Thyroid gland (tissue), 4 donors: ENCODE data around the gene JMJD1C. TPM values are rescaled to one million over a fixed set of nuclear protein-coding genes. Genes with fewer than 3 reads are reported as not detected.
A peak's percentile ranks its signal among the peaks of the same experiment; 100 is the strongest.

Experiments used
- DNase-seq, 2 donors: peaks; one replicate each; pipeline ENCODE4 v3.0.0-alpha.2; 2019
- H3K27ac ChIP-seq, 3 donors: fragments of 200-600 bp; sonication (generic); 1 replicate in 2 of 3; 2 replicates in 1 of 3; pipeline ENCODE4 v1.5.1; 2016 to 2019; ENCODE audit warnings: mild to moderate bottlenecking in 1 of 3, moderate library complexity in 1 of 3
- H3K27me3 ChIP-seq: fragments of 200-600 bp; sonication (generic); one replicate; pipeline ENCODE4 v1.5.1; 2019
- H3K36me3 ChIP-seq, 2 donors: fragments of 200-600 bp; sonication (generic); one replicate each; pipeline ENCODE4 v1.5.1; 2016 to 2019
- H3K4me1 ChIP-seq, 2 donors: fragments of 200-600 bp; sonication (generic); one replicate each; pipeline ENCODE4 v1.5.1; 2017 to 2019
- H3K4me3 ChIP-seq, 3 donors: fragments of 200-600 bp; sonication (generic); replicated peaks in 1 of 3; 1 replicate in 2 of 3; 2 replicates in 1 of 3; pipeline ENCODE4 v1.5.1; 2016; ENCODE audit warnings: mild to moderate bottlenecking in 1 of 3
- H3K9me3 ChIP-seq: fragments of 200-600 bp; sonication (generic); one replicate; pipeline ENCODE4 v1.5.1; 2017
- POLR2A ChIP-seq, 2 donors: fragments of 450-650 bp; IDR thresholded peaks; one replicate each; pipeline ENCODE4 v1.6.1; 2017; ENCODE audit warnings: antibody characterized with exemption in 2 of 2, mild to moderate bottlenecking in 2 of 2, moderate library complexity in 1 of 2
- WGBS, 2 donors: methylation state at CpG; one replicate each; pipeline ENCODE4 v1.1.5; 2017; 5-methylcytosine and 5-hydroxymethylcytosine counted together
- intact Hi-C: fragments of 100-400 bp; cut with DNase I; formaldehyde crosslinking; loops from one replicate; pipeline ENCODE4 v1.15.1; 2023
- total RNA-seq, 4 donors: library from RNA; depleted of rRNA; stranded (reverse); fragments of >200 nt; gene quantifications; one replicate each; pipeline ENCODE4 v1.2.3, GENCODE V29; 2016
- TF ChIP-seq, protein P1 (sequence below), 6 experiments: fragments of 200-600 bp in 3 of 6; fragments of 450-650 bp in 3 of 6; sonication (generic) in 3 of 6; IDR thresholded peaks; one replicate each; pipeline ENCODE4 v1.5.1; 2016 to 2019; ENCODE audit warnings: antibody characterized with exemption in 6 of 6, mild to moderate bottlenecking in 2 of 6, inconsistent platforms in 1 of 6, moderate library complexity in 1 of 6

Gene JMJD1C
- total RNA-seq, 4 donors from 2014 or later: 120 to 168 (median 136) TPM

DNA sequence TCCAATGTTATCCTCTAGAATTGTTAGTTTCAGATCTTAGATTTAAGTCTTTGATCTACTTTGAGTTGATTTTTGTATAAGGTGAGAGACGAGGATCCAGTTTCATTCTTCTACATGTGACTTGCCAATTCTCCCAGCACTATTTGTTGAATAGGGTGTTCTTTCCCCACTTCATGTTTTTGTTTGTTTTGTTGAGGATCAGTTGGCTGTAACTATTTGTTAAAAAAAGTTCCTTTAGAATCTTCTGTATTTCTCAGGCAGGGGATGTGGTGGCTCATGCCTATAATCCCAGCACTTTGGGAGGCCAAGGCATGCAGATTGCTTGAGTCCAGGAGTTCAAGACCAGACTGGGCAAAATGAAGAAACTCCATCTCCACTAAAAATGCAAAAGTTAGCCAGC is 151.8 kb downstream of the JMJD1C start:
- TF ChIP-seq, protein P1, sequence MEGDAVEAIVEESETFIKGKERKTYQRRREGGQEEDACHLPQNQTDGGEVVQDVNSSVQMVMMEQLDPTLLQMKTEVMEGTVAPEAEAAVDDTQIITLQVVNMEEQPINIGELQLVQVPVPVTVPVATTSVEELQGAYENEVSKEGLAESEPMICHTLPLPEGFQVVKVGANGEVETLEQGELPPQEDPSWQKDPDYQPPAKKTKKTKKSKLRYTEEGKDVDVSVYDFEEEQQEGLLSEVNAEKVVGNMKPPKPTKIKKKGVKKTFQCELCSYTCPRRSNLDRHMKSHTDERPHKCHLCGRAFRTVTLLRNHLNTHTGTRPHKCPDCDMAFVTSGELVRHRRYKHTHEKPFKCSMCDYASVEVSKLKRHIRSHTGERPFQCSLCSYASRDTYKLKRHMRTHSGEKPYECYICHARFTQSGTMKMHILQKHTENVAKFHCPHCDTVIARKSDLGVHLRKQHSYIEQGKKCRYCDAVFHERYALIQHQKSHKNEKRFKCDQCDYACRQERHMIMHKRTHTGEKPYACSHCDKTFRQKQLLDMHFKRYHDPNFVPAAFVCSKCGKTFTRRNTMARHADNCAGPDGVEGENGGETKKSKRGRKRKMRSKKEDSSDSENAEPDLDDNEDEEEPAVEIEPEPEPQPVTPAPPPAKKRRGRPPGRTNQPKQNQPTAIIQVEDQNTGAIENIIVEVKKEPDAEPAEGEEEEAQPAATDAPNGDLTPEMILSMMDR (IDR thresholded peaks at IDR 0.05): no peak
- TF ChIP-seq POLR2A (IDR thresholded peaks at IDR 0.05): no peak
- Histone ChIP-seq H3K4me3 (no peak overlapping the region), H3K27ac (no peak overlapping the region), H3K9me3 (no peaks in the 10 kb centered on the region), H3K27me3 (no peaks in the 10 kb centered on the region), H3K36me3 (no peaks in the 10 kb centered on the region), H3K4me1 (peaks cover 5 to 10% of the 10 kb centered on the region in 2 donors)
- intact Hi-C loops: no loop called here
- DNase-seq: no peak
- 32 to 33% methylated on average over 1 of the region's 1 CpG for WGBS, 2 donors

DNA sequence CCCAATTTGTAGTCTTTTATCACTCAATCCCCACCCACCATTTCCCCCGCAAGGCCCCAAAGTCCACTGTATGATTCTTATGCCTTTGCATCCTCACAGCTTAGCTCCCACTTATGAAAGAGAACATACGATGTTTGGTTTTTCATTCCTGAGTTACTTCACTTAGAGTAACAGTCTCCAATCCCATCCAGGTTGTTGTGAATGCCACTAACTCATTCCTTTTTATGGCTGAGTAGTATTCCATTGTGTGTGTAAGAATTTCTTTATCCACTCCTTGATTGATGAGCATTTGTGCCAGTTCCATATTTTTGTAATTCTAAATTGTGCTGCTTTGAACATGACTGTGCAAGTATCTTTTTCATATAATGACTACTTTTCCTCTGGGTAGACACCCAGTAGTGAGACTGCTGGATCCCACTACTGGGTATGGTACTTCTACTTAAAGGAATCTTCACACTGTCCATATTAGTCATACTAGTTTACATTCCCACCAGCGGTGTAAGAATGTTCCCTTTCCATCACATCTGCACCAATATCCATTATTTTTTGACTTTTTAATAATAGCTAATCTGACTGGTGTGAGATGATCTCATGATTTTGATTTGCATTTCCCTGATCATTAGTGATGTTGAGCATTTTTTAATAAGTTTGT is 152.6 kb downstream of the JMJD1C start:
- TF ChIP-seq POLR2A (IDR thresholded peaks at IDR 0.05): no peak
- TF ChIP-seq, protein P1 (IDR thresholded peaks at IDR 0.05): no peak
- intact Hi-C loops: no loop called here
- Histone ChIP-seq H3K4me3 (no peak overlapping the region), H3K27me3 (no peaks in the 10 kb centered on the region), H3K36me3 (no peaks in the 10 kb centered on the region), H3K27ac (no peak overlapping the region), H3K9me3 (no peaks in the 10 kb centered on the region), H3K4me1 (peaks cover 8 to 18% of the 10 kb centered on the region in 2 donors)
- 95 to 96% methylated on average over 3 of the region's 3 CpGs for WGBS, 2 donors
- no peak for DNase-seq

DNA sequence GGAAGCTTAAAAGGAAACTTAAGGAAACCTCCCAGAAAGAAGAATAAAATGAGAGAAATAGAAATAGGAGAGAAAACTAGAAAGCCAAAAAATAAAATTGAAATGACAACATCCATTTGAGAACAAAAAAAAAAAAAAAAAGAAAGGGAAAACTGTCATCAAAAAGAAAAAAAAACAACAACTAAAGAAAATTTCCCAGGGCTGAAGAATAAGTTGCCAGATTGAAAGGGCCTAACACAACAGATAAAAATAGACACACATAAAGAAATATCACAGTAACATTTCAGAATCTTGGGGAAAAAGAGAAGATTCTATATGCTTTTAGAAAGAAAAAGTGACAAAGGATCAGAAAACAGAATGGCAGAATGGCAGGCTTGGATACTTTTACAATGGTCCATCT is 157.1 kb downstream of the JMJD1C start:
- no peak overlapping the region for H3K4me3 ChIP-seq
- H3K27me3 ChIP-seq: no peaks in the 10 kb centered on the region
- H3K27ac ChIP-seq: peak overlapping the region in 1 of 3 donors; percentile 30
- H3K9me3 ChIP-seq: no peaks in the 10 kb centered on the region
- peaks cover 8 to 13% of the 10 kb centered on the region in 2 donors for H3K4me1 ChIP-seq
- no peak for DNase-seq
- intact Hi-C loops: no loop called here
- TF ChIP-seq, protein P1 (IDR thresholded peaks at IDR 0.05): no peak
- no peak for TF ChIP-seq POLR2A (IDR thresholded peaks at IDR 0.05)
- H3K36me3 ChIP-seq: no peaks in the 10 kb centered on the region

DNA sequence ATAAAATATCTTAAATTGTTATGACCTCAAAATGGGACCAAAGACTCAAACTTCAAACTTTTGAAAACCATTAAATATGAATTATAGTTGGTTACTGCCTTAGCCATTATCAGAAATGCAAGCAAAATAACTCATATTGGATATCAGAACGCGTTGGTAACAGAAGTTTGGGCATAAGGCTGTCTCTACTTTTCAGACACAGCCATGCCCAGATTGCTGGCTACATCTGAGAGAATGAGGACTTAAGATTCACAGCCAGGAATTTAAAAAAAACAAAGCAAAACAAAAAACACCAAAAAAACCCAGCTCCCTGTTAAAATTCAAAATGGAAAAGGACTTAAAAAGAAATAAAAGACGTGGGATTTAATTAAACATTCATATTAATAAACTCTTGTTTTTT is 161.6 kb downstream of the JMJD1C start:
- DNase-seq: no peak
- intact Hi-C loops: no loop called here
- Histone ChIP-seq H3K4me1 (peaks cover 11 to 17% of the 10 kb centered on the region in 2 donors), H3K36me3 (no peaks in the 10 kb centered on the region), H3K27me3 (no peaks in the 10 kb centered on the region), H3K9me3 (no peaks in the 10 kb centered on the region), H3K27ac (no peak overlapping the region), H3K4me3 (no peak overlapping the region)
- TF ChIP-seq, protein P1 (IDR thresholded peaks at IDR 0.05): no peak
- no peak for TF ChIP-seq POLR2A (IDR thresholded peaks at IDR 0.05)
- WGBS, 2 donors: 92 to 93% methylated on average over 3 of the region's 3 CpGs

DNA sequence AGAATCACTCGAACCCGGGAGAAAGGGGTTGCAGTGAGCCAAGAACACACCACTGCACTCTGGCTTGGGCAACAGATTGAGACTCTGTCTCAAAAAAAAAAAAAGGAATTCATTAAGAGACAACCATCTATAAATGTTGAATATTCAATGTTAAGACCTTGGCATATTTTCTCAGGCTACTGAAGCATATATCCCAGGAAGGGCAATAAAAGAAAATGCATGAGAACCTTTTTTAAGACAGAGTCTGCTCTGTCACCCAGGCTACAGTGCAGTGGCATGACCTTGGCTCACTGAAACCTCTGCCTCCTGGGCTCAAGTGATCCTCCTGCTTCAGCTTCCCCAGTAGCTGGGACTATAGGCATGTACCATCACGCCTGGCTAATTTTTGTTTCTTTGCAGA is 165.0 kb downstream of the JMJD1C start:
- Histone ChIP-seq H3K27me3 (no peaks in the 10 kb centered on the region), H3K9me3 (no peaks in the 10 kb centered on the region), H3K4me3 (no peak overlapping the region), H3K27ac (no peak overlapping the region), H3K36me3 (no peaks in the 10 kb centered on the region), H3K4me1 (peaks cover 5 to 6% of the 10 kb centered on the region in 2 donors)
- DNase-seq: no peak
- WGBS, 2 donors: 97% methylated on average over 3 of the region's 3 CpGs
- intact Hi-C loops: no loop called here
- TF ChIP-seq, protein P1 (IDR thresholded peaks at IDR 0.05): no peak
- TF ChIP-seq POLR2A (IDR thresholded peaks at IDR 0.05): no peak
